DOHH2 (cell line): ENCODE results near the gene SOX8.

Experiments
- EZH2phosphoT487 ChIP-seq: fragments of 200-600 bp; sonication (generic); IDR thresholded peaks from 2 replicates; pipeline ENCODE4 v1.6.1; 2017; ENCODE audit warnings: borderline replicate concordance, mild to moderate bottlenecking, antibody characterized with exemption, low read length, moderate library complexity, mixed read lengths
- TF ChIP-seq, protein P1 (sequence below): fragments of 200-600 bp; sonication (generic); IDR thresholded peaks from one replicate; pipeline ENCODE4 v1.5.1; 2014; ENCODE audit warnings: antibody characterized with exemption, mild to moderate bottlenecking, low read depth, low read length; ENCODE audit not compliant: poor library complexity, severe bottlenecking

- TF ChIP-seq, protein P1, sequence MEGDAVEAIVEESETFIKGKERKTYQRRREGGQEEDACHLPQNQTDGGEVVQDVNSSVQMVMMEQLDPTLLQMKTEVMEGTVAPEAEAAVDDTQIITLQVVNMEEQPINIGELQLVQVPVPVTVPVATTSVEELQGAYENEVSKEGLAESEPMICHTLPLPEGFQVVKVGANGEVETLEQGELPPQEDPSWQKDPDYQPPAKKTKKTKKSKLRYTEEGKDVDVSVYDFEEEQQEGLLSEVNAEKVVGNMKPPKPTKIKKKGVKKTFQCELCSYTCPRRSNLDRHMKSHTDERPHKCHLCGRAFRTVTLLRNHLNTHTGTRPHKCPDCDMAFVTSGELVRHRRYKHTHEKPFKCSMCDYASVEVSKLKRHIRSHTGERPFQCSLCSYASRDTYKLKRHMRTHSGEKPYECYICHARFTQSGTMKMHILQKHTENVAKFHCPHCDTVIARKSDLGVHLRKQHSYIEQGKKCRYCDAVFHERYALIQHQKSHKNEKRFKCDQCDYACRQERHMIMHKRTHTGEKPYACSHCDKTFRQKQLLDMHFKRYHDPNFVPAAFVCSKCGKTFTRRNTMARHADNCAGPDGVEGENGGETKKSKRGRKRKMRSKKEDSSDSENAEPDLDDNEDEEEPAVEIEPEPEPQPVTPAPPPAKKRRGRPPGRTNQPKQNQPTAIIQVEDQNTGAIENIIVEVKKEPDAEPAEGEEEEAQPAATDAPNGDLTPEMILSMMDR = no peak
- TF ChIP-seq EZH2phosphoT487 = no peak
Observed at GRCh38 chr16:937311-937710, 44.3 kb upstream of the SOX8 start.
